NCI-H345 treated with DMSO at 0.1 percent for 48 hours (cell line): ENCODE measurements around the gene NR6A1.

ENCODE experiments used
- DNase-seq: peaks from one replicate; lab custom pipeline; 2025; ENCODE audit not compliant: unreplicated experiment; lab: John Stamatoyannopoulos, UW

The NR6A1 gene

GRCh38 chr9:124495126-124496074 lies 275.7 kb downstream of the NR6A1 start:
- DNase-seq, result no peak

- DNase-seq, result no peak
Observed at GRCh38 chr9:124493794-124494479, 277.2 kb downstream of the NR6A1 start.

GRCh38 chr9:124493218-124493617 lies 277.9 kb downstream of the NR6A1 start:
- no peak for DNase-seq

- DNase-seq, result no peak
Observed at GRCh38 chr9:124492818-124493217, 278.3 kb downstream of the NR6A1 start.

- no peak for DNase-seq
Observed at GRCh38 chr9:124491049-124491975, 279.8 kb downstream of the NR6A1 start.

- DNase-seq, result no peak
Observed at GRCh38 chr9:124490004-124490403, 281.1 kb downstream of the NR6A1 start.

- no peak for DNase-seq
Observed at GRCh38 chr9:124489222-124489621, 281.9 kb downstream of the NR6A1 start.

- DNase-seq, result no peak
Observed at GRCh38 chr9:124488641-124489210, 282.4 kb downstream of the NR6A1 start.

GRCh38 chr9:124487260-124488182 lies 283.6 kb downstream of the NR6A1 start:
- DNase-seq, result no peak

- no peak for DNase-seq
Observed at GRCh38 chr9:124486778-124487259, 284.3 kb downstream of the NR6A1 start.

- DNase-seq, result no peak
Observed at GRCh38 chr9:124485936-124486335, 285.2 kb downstream of the NR6A1 start.

- DNase-seq, result no peak
Observed at GRCh38 chr9:124485201-124485600, 285.9 kb downstream of the NR6A1 start.

GRCh38 chr9:124483481-124483880 lies 287.6 kb downstream of the NR6A1 start:
- no peak for DNase-seq

- DNase-seq, result no peak
Observed at GRCh38 chr9:124482431-124483031, 288.6 kb downstream of the NR6A1 start.

- no peak for DNase-seq
Observed at GRCh38 chr9:124481115-124481514, 290.0 kb downstream of the NR6A1 start.

GRCh38 chr9:124480621-124480981 lies 290.5 kb downstream of the NR6A1 start:
- no peak for DNase-seq

- DNase-seq, result no peak
Observed at GRCh38 chr9:124479947-124480620, 291.0 kb downstream of the NR6A1 start.

GRCh38 chr9:124479371-124479770 lies 291.7 kb downstream of the NR6A1 start:
- DNase-seq, result no peak

- DNase-seq, result no peak
Observed at GRCh38 chr9:124478354-124478753, 292.8 kb downstream of the NR6A1 start.
